Activated naive CD4-positive, alpha-beta T cell treated with anti-CD3 and anti-CD28 coated beads, Interleukin-2, amount 50 U/mL, for 72 hours (primary cell): ENCODE measurements around the gene TSPAN14. TPM values are rescaled to one million over a fixed set of nuclear protein-coding genes. Genes with fewer than 3 reads are reported as not detected.
"Not testable (repeated sequence)": the region's sequence is repeated elsewhere in the genome, so short reads cannot be mapped to it uniquely, and the experiment has no call there.

ENCODE experiments used
- ATAC-seq, 2 donors: fragments of 150-1000 bp; cut with Tn5 transposase; 2 replicates each; pipeline ENCODE4 v1.10.0; 2021; ENCODE audit warnings: mild to moderate bottlenecking in 2 of 2, moderate library complexity in 2 of 2
- DNase-seq, 2 donors: peaks; one replicate each; pipeline ENCODE4 v3.0.0; 2021 to 2022; ENCODE audit warnings: low spot score in 2 of 2
- H3K27ac Mint-ChIP-seq, 2 donors: one replicate each; pipeline ENCODE4 v1.8.0; 2022; ENCODE audit warnings: mild to moderate bottlenecking in 2 of 2, mixed read lengths in 2 of 2
- H3K36me3 Mint-ChIP-seq, 2 donors: one replicate each; pipeline ENCODE4 v1.8.0; 2022; ENCODE audit warnings: mixed read lengths in 2 of 2
- H3K9me3 Mint-ChIP-seq, 2 donors: one replicate each; pipeline ENCODE4 v1.8.0; 2022; ENCODE audit warnings: mixed read lengths in 2 of 2
- total RNA-seq, 2 donors: library from RNA; stranded (reverse); gene quantifications; one replicate each; pipeline ENCODE4 v1.2.3, GENCODE V29; 2022

Gene TSPAN14
- total RNA-seq, 2 donors from 2014 or later = 30.7 to 53.6 TPM

GRCh38 chr10:80471715-80472233, 17.7 kb downstream of the TSPAN14 start:
- Mint-ChIP-seq H3K36me3 (peaks cover 5 to 27% of the 10 kb centered on the region in 2 donors), H3K9me3 (no peaks in the 10 kb centered on the region), H3K27ac (peak overlapping the region; percentile 98 to 99)
- ATAC-seq = peak; percentile 53 to 67
- peak; percentile 58 to 75 for DNase-seq

- no peaks in the 10 kb centered on the region for H3K9me3 Mint-ChIP-seq
- H3K36me3 Mint-ChIP-seq = peaks cover 11 to 34% of the 10 kb centered on the region in 2 donors
- ATAC-seq (peak; percentile 81 to 85), DNase-seq (no peak)
- H3K27ac Mint-ChIP-seq = peak overlapping the region; percentile 98 to 99
Measured at GRCh38 chr10:80472234-80473095, 18.4 kb downstream of the TSPAN14 start.

- H3K27ac Mint-ChIP-seq = peak overlapping the region; percentile 98 to 99
- peaks cover 18 to 41% of the 10 kb centered on the region in 2 donors for H3K36me3 Mint-ChIP-seq
- ATAC-seq = peak; percentile 9 to 18
- peaks cover 5% of the 10 kb centered on the region in 2 donors for H3K9me3 Mint-ChIP-seq
- no peak for DNase-seq
Measured at GRCh38 chr10:80473096-80473657, 19.1 kb downstream of the TSPAN14 start.

DNA sequence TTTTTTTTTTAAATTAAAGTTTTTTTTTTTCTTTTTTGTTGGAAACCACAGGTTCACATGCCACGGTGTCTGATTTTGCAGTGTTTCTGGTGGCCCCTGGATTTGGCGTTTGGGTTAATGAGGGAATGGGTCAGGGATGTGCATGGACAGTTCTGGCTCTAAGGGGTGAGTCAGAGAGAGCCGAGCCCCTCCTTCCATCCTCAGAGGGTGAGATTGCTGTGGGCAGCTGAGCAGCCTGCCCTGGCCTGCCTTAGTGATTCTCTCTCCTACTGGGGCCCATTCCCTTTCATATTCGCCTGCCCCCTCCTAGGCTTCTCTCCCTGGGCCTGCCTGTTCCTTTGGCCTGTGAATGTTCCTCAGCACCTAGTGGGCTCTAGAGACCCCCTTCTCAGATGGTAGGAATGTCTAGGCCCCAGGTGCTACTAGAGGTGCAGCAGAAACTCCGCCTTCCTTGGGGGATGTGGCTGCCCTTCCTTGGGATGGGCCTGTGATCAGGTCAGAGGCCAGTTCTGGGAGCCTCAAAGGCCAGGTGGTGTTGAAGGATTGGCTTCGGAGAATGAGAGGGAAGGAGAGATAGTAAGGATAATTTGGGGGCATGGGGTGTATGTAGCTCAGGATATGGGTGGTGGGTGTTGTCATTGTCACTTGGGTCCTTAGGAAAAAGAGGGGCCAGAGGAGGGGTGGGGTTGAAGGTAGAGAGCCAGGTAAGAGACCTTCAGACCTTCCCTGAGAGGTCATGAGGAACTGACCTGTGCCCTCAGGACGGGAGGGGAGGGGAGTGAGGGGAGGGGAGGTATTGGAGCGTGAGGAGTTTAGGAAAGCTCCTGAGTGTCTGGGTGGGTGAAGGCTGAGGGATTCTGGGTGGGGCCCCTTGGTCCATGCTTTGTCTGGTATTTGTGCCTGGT, 19.8 kb downstream of the TSPAN14 start:
- peaks cover 20 to 48% of the 10 kb centered on the region in 2 donors for H3K36me3 Mint-ChIP-seq
- ATAC-seq (no peak), DNase-seq (no peak)
- peak overlapping the region; percentile 98 to 99 for H3K27ac Mint-ChIP-seq
- peaks cover 6 to 8% of the 10 kb centered on the region in 2 donors for H3K9me3 Mint-ChIP-seq

DNA sequence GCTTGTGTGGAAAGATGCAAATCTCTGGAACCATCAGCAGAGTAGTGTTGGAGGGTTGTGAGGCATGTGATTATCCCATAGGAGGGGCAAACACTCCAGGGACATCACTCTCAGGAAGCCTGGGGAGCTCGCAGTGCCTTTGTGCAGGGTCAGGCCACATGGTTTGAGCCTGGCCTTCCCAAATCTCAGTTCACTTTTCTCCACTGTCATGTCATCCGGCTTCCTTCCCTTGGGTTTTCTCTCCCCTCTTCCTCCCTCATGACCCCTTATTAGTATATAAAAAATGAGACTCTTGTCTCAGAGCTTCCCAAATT, 20.4 kb downstream of the TSPAN14 start:
- Mint-ChIP-seq H3K9me3 (peaks cover 6 to 8% of the 10 kb centered on the region in 2 donors), H3K27ac (peak overlapping the region; percentile 98 to 99), H3K36me3 (peaks cover 17 to 43% of the 10 kb centered on the region in 2 donors)
- no peak for ATAC-seq
- no peak for DNase-seq

- no peak for DNase-seq
- Mint-ChIP-seq H3K27ac (peak overlapping the region; percentile 98 to 99), H3K9me3 (peaks cover 6 to 8% of the 10 kb centered on the region in 2 donors), H3K36me3 (peaks cover 15 to 39% of the 10 kb centered on the region in 2 donors)
- no peak for ATAC-seq
Measured at GRCh38 chr10:80474941-80475340, 20.8 kb downstream of the TSPAN14 start.

DNA sequence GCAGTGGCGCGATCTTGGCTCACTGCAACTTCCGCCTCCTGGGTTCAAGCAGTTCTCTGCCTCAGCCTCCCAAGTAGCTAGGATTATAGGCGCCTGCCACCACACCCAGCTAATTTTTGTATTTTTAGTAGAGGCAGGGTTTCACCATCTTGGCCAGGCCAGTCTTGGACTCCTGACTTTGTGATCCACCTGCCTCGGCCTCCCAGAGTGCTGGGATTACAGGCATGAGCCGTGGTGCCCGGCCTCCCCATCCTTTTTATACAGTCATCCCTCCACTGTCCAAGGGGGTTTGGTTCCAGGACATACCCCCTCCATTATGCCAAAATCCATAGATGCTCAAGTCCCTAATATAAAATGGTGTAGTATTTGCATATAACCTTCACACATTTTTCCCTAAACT, 21.5 kb downstream of the TSPAN14 start:
- H3K36me3 Mint-ChIP-seq = peaks cover 20 to 42% of the 10 kb centered on the region in 2 donors
- H3K9me3 Mint-ChIP-seq, DNase-seq, ATAC-seq: not testable (repeated sequence)
- peak overlapping the region in 1 of 2 donors; percentile 44 for H3K27ac Mint-ChIP-seq

DNA sequence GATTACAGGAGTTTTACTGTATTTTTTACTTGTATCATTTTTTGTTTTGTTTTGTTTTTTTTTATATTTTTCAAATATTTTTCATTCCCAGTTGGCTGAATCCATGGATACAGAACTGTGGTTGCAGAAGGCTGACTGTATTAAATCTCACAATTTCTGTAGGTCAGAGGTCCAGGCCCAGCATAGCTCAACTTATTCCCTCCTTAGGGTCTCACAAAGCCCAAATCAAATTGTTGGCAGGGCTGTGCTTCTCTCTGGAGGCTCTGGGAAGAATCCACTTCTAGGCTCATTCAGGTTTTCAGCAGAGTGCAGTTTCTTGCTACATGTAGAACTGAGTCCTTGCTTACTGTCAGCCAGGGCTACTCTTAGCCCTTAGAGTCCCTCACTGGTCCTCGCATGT, 22.6 kb downstream of the TSPAN14 start:
- ATAC-seq (no peak), DNase-seq (no peak)
- peaks cover 20 to 42% of the 10 kb centered on the region in 2 donors for H3K36me3 Mint-ChIP-seq
- peak overlapping the region in 1 of 2 donors; percentile 83 for H3K27ac Mint-ChIP-seq
- peaks cover 6 to 8% of the 10 kb centered on the region in 2 donors for H3K9me3 Mint-ChIP-seq

GRCh38 chr10:80477813-80478212, 23.7 kb downstream of the TSPAN14 start:
- Mint-ChIP-seq H3K27ac (peak overlapping the region; percentile 65 to 83), H3K9me3 (peaks cover 6 to 8% of the 10 kb centered on the region in 2 donors), H3K36me3 (peaks cover 20 to 42% of the 10 kb centered on the region in 2 donors)
- ATAC-seq (peak; percentile 54 to 84), DNase-seq (no peak)

- not testable (repeated sequence) for H3K27ac Mint-ChIP-seq, H3K9me3 Mint-ChIP-seq, ATAC-seq, DNase-seq
- peaks cover 20 to 28% of the 10 kb centered on the region in 2 donors for H3K36me3 Mint-ChIP-seq
Measured at GRCh38 chr10:80480373-80480772, 26.3 kb downstream of the TSPAN14 start.

DNA sequence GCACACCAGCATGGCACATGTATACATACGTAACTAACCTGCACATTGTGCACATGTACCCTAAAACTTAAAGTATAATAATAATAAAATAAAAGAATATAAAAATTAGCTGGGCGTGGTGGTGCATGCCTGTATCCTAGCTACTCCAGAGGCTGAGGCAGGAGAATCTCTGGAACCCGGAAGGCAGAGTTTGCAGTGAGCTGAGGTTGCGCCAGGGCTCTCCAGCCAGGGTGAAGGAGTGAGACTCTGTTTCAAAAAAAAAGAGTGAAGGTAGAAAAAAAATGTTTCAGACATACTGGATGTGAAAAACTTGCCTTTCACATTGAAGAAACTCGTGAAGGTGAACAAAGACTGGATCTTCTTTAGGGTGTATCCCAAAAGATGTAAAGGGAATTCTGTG, 26.7 kb downstream of the TSPAN14 start:
- no peak for ATAC-seq

GRCh38 chr10:80484243-80484642, 30.1 kb downstream of the TSPAN14 start:
- ATAC-seq (no peak), DNase-seq (peak in 1 of 2 donors; percentile 31)
- H3K27ac Mint-ChIP-seq = peak overlapping the region; percentile 90 to 96
- H3K36me3 Mint-ChIP-seq = peaks cover 10 to 14% of the 10 kb centered on the region in 2 donors
- no peaks in the 10 kb centered on the region for H3K9me3 Mint-ChIP-seq

More for the DNA sequence above, 26.7 kb downstream of the TSPAN14 start:
- no peak overlapping the region for H3K27ac Mint-ChIP-seq
- peaks cover 20 to 28% of the 10 kb centered on the region in 2 donors for H3K36me3 Mint-ChIP-seq
- peaks cover 6 to 8% of the 10 kb centered on the region in 2 donors for H3K9me3 Mint-ChIP-seq
- DNase-seq = no peak

GRCh38 chr10:80484676-80485075, 30.6 kb downstream of the TSPAN14 start:
- ATAC-seq = peak in 1 of 2 donors; percentile 7
- peaks cover 0 to 2% of the 10 kb centered on the region in 2 donors for H3K9me3 Mint-ChIP-seq
- peaks cover 14 to 18% of the 10 kb centered on the region in 2 donors for H3K36me3 Mint-ChIP-seq
- H3K27ac Mint-ChIP-seq = peak overlapping the region; percentile 90 to 96
- DNase-seq = no peak

DNA sequence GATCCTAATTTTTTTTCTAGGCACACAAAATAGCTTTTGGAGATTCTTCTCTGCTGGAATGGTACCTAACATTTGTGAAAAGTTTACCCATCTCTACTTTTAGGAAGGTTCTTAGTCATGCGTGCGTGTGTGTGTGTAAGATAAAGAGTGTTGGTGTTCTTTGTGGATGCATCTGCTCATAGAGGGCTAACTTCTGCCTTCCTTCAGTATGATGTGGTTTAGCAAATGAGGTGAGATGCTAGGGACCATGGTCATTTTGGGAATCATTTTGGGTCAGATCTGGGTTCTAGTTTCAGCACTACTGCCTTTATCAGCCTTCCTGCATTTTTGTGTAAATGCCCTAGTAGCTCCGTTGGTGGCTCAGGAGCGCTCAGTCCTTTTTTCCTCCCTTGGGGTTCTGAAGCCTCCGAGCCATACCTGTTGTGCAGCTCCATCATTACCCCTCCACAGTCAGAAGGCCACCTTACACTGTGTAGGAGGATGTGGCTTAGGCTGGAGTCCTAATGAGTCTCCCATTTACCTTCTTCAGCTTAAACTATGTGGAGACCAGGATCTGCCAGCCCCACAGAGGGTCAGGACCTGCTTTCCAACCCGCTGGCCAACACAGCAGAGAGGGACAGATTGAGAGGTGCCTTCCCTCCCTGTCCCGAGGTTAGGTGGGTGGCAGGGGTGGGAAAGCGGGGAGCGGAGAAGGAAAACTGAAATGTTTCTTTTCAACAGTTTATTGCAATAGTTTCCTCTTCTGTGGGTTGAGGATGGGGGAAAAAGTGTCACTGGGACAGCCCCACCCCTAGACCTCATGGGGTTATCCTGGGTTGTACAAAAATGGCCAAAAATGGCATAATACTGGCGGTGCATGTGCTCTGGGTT, 31.2 kb downstream of the TSPAN14 start:
- Mint-ChIP-seq H3K36me3 (peaks cover 18 to 21% of the 10 kb centered on the region in 2 donors), H3K9me3 (peaks cover 0 to 8% of the 10 kb centered on the region in 2 donors), H3K27ac (peak overlapping the region; percentile 90 to 96)
- DNase-seq (peak in 1 of 2 donors; percentile 62), ATAC-seq (peak; percentile 54 to 71)
